K562 (cell line): ENCODE data around the gene SLC13A1. TPM values are rescaled to one million over a fixed set of nuclear protein-coding genes. Genes with fewer than 3 reads are reported as not detected.

Experiments
- ATAC-seq: fragments of 200-7000 bp; cut with Tn5 transposase; 3 replicates; pipeline ENCODE4 v1.9.1; 2020; ENCODE audit warnings: moderate library complexity
- BruUV-seq: library from RNA; stranded (reverse); fragments of 400-500 nt; replicated peaks from 2 replicates; lab custom pipeline; 2021; lab: Mats Ljungman, UMichigan
- CTCF ChIA-PET: fragments of 300-600 bp; formaldehyde crosslinking; extraction: SDS; loops from one replicate; lab custom pipeline; 2021; ENCODE audit warnings: low intra/inter-chr PET ratio; lab: Yijun Ruan, JAX
- POLR2A ChIA-PET: fragments of 300-600, 350-650 bp; sonication (Branson Sonifier 250); formaldehyde crosslinking; extraction: SDS; loops from one replicate; lab custom pipeline; 2021; ENCODE audit warnings: antibody characterized with exemption, inconsistent platforms; lab: Yijun Ruan, JAX
- DNase-seq, 4 experiments: peaks; one replicate each; pipeline versions ENCODE4 v3.0.0 to v3.0.0-alpha.2; 2011 to 2018; ENCODE audit warnings: low spot score in 3 of 4, mixed read lengths in 3 of 4; ENCODE audit errors: extremely low read depth in 1 of 4
- FAIRE-seq: peaks from 2 replicates; lab custom pipeline; 2011; peaks lifted over from hg19 to GRCh38; lab: Jason Lieb, UNC
- H2AFZ ChIP-seq: 2 replicates; pipeline ENCODE4 v1.6.0; 2011; ENCODE audit warnings: low read depth, low read length, control low read depth, inconsistent platforms
- H3K27ac ChIP-seq: fragments of 200-600 bp; 3 replicates; pipeline ENCODE4 v1.8.0; 2011; ENCODE audit warnings: low read depth, mild to moderate bottlenecking, control low read depth, inconsistent platforms, low read length, moderate library complexity, mixed read lengths; ENCODE audit errors: extremely low read depth
- H3K27me3 ChIP-seq, 2 experiments: fragments of 300-600 bp in 1 of 2; 2 replicates in 1 of 2; 3 replicates in 1 of 2; pipeline versions ENCODE4 v1.6.0 to v1.8.0; 2011; ENCODE audit warnings: inconsistent platforms in 2 of 2, low read length in 2 of 2, mild to moderate bottlenecking in 1 of 2, mixed read lengths in 1 of 2, moderate library complexity in 1 of 2; ENCODE audit not compliant: control insufficient read depth in 2 of 2, insufficient read depth in 2 of 2
- H3K36me3 ChIP-seq: fragments of 300-600 bp; 3 replicates; pipeline ENCODE4 v1.8.0; 2011; ENCODE audit warnings: mild to moderate bottlenecking, low read length, inconsistent platforms; ENCODE audit not compliant: control insufficient read depth, insufficient read depth
- H3K4me1 ChIP-seq, 2 experiments: fragments of 200-600 bp in 1 of 2; replicated peaks in 1 of 2; 2 replicates in 1 of 2; 3 replicates in 1 of 2; pipeline versions ENCODE4 v1.5.1 to v1.8.0; 2011; ENCODE audit warnings: inconsistent platforms in 2 of 2, low read length in 2 of 2, mild to moderate bottlenecking in 1 of 2, mixed read lengths in 1 of 2, moderate library complexity in 1 of 2; ENCODE audit not compliant: control insufficient read depth in 2 of 2, insufficient read depth in 2 of 2
- H3K4me2 ChIP-seq: 2 replicates; pipeline ENCODE4 v1.6.1; 2011; ENCODE audit warnings: low read length, control low read depth, inconsistent platforms, mixed read lengths; ENCODE audit not compliant: insufficient read depth
- H3K4me3 ChIP-seq: fragments of 200-600 bp; sonication (generic), shearing (Covaris generic); 2 replicates; pipeline ENCODE4 v1.5.1; 2016; ENCODE audit warnings: control low read depth, inconsistent platforms
- H3K79me2 ChIP-seq: fragments of 200-600 bp; 3 replicates; pipeline ENCODE4 v1.8.0; 2011; ENCODE audit warnings: low read length, inconsistent platforms; ENCODE audit not compliant: control insufficient read depth, insufficient read depth
- H3K9ac ChIP-seq, 2 experiments: 2 replicates each; pipeline versions ENCODE4 v1.6.0 to v1.6.1; 2011; ENCODE audit warnings: low read depth in 2 of 2, low read length in 2 of 2, control low read depth in 1 of 2, inconsistent platforms in 1 of 2, mild to moderate bottlenecking in 1 of 2, mixed read lengths in 1 of 2; ENCODE audit not compliant: insufficient read depth in 1 of 2
- H3K9me1 ChIP-seq: one replicate; pipeline ENCODE4 v1.6.0; 2011; ENCODE audit warnings: inconsistent platforms, mild to moderate bottlenecking, low read length, moderate library complexity; ENCODE audit not compliant: control insufficient read depth, insufficient read depth
- H3K9me3 ChIP-seq: replicated peaks from 2 replicates; pipeline ENCODE4 v1.5.1; 2011; ENCODE audit warnings: low read depth, low read length, inconsistent platforms; ENCODE audit not compliant: control insufficient read depth, insufficient read depth
- H4K20me1 ChIP-seq: replicated peaks from 2 replicates; pipeline ENCODE4 v1.6.1; 2011; ENCODE audit warnings: low read length, inconsistent platforms, mixed read lengths; ENCODE audit not compliant: control insufficient read depth, insufficient read depth
- C11orf30 ChIP-seq: fragments of 450-650 bp; IDR thresholded peaks from 2 replicates; pipeline ENCODE4 v1.6.1; 2016; ENCODE audit warnings: low read depth, mild to moderate bottlenecking
- KLF1 ChIP-seq: fragments of 450-650 bp; IDR thresholded peaks from 2 replicates; pipeline ENCODE4 v1.6.1; 2016; ENCODE audit warnings: missing genetic modification characterization, missing compliant biosample characterization
- MAFF ChIP-seq: IDR thresholded peaks from 2 replicates; pipeline ENCODE4 v1.6.1; 2012; ENCODE audit warnings: low read length, improper control_type of control experiment
- MAFG ChIP-seq: fragments of 450-650 bp; conservative IDR thresholded peaks from 2 replicates; pipeline ENCODE4 v1.6.1; 2016; ENCODE audit warnings: missing genetic modification characterization, missing compliant biosample characterization
- MAFK ChIP-seq: IDR thresholded peaks from 2 replicates; pipeline ENCODE4 v1.6.1; 2011; ENCODE audit warnings: low read length, improper control_type of control experiment
- NCOA6 ChIP-seq: fragments of 450-650 bp; IDR thresholded peaks from 2 replicates; pipeline ENCODE4 v1.6.1; 2017; ENCODE audit warnings: mild to moderate bottlenecking
- PTBP1 ChIP-seq: fragments of 200-400 bp; formaldehyde crosslinking; IDR thresholded peaks from 2 replicates; pipeline ENCODE4 v1.6.1; 2017; ENCODE audit warnings: low read depth, low read length
- SIN3A ChIP-seq, 2 experiments: fragments of 150-350 bp in 1 of 2; IDR thresholded peaks; 2 replicates each; pipeline ENCODE4 v1.6.1; 2011 to 2016; ENCODE audit warnings: borderline replicate concordance in 2 of 2, low read depth in 2 of 2, low read length in 2 of 2, mild to moderate bottlenecking in 2 of 2, moderate library complexity in 2 of 2; ENCODE audit not compliant: control insufficient read depth in 1 of 2
- SMARCC2 ChIP-seq: fragments of 450-650 bp; IDR thresholded peaks from 2 replicates; pipeline ENCODE4 v1.6.1; 2017; ENCODE audit warnings: antibody characterized with exemption, moderate library complexity, mild to moderate bottlenecking, low read depth
- ZNF316 ChIP-seq: fragments of 450-650 bp; IDR thresholded peaks from 2 replicates; pipeline ENCODE4 v1.6.1; 2016
- ZNF347 ChIP-seq: fragments of 450-650 bp; formaldehyde crosslinking; IDR thresholded peaks from 2 replicates; pipeline ENCODE4 v1.4.0; 2020; ENCODE audit warnings: low read depth, mild to moderate bottlenecking, moderate library complexity
- ZNF561 ChIP-seq: fragments of 450-650 bp; formaldehyde crosslinking; conservative IDR thresholded peaks from 2 replicates; pipeline ENCODE4 v1.4.0; 2020; ENCODE audit warnings: mild to moderate bottlenecking, moderate library complexity
- WGBS: fragments of 100-300 bp; shearing (Covaris generic); methylation state at CpG from one replicate; pipeline ENCODE4 v1.1.6; 2016; ENCODE audit warnings: low coverage, mixed read lengths; ENCODE audit not compliant: insufficient coverage; ENCODE audit errors: missing lambda C conversion rate; 5-methylcytosine and 5-hydroxymethylcytosine counted together
- in situ Hi-C: fragments of 300-500 bp; cut with MboI; formaldehyde crosslinking; loops from 4 replicates; pipeline ENCODE4 v1.15.0; 2018; ENCODE audit warnings: inconsistent platforms, mixed read lengths
- intact Hi-C: fragments of 100-400 bp; cut with micrococcal nuclease; formaldehyde crosslinking; loops from 2 replicates; pipeline ENCODE4 v1.14.2; 2022
- polyA plus RNA-seq, 8 experiments: library from polyadenylated mRNA; depleted of rRNA in 4 of 8; stranded (reverse) in 5 of 8; unstranded in 3 of 8; fragments of >200 nt; fragmentation: Nextera tagmentation in 2 of 8; fragmentation: Illumina TruSeq in 1 of 8; extraction: Ambion mirVana in 2 of 8; extraction: Trizol in 1 of 8; gene quantifications; 2 replicates each; pipeline versions ENCODE4 v1.2.1 to v1.2.3, GENCODE V29; 2011 to 2014; ENCODE audit warnings: inconsistent platforms in 1 of 8, missing spikeins in 1 of 8
- total RNA-seq, 7 experiments: library from RNA; depleted of rRNA in 6 of 7; stranded (reverse); fragments of >200 nt in 6 of 7; fragmentation: Illumina TruSeq in 2 of 7; extraction: Trizol in 2 of 7; gene quantifications; 2 replicates each; pipeline versions ENCODE4 v1.2.1 to v1.2.3, GENCODE V29; 2011 to 2021; ENCODE audit warnings: low replicate concordance in 1 of 7
- TF ChIP-seq, protein P1 (sequence below): fragments of 450-650 bp; IDR thresholded peaks from 2 replicates; pipeline ENCODE4 v1.6.1; 2018; ENCODE audit not compliant: partially characterized antibody

The SLC13A1 gene
- total and polyA plus RNA-seq, 9 of the 15 experiments (the other 6 are each of a cell fraction or from before 2014, with no cell fraction given): 0.04 TPM; not detected in 8

DNA sequence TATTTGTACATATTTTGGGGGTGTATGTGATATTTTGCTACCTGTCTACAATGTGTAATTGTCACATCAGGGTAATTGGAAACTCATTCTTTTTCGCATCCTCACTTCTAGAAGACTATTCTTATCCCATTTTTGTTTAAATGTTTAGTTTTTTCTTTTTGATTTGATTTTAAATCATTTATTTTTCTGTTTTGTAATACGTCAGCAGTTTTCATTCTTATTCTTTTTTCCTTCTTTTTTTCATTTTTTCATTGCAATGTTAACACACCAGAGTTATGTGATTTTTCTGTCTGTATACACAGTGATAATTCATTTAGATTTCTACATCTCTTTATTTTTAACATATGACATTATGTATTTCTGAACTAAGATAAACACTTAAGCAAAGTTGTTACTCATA lies 85.5 kb downstream of the SLC13A1 start:
- Histone ChIP-seq H3K4me2 (no peak overlapping the region), H3K9ac (no peak overlapping the region), H3K27me3 (no peaks in the 10 kb centered on the region), H3K4me3 (no peak overlapping the region), H3K36me3 (no peaks in the 10 kb centered on the region)
- ChIA-PET POLR2A (no interaction called here), CTCF (no interaction called here)
- no peak for ATAC-seq
- in situ Hi-C loops: no loop called here
- FAIRE-seq: no peak
- TF ChIP-seq MAFG (tag) (peak; percentile 73), ZNF347 (CRISPR knock-in tag) (no peak), ZNF316 (peak; percentile 97), MAFF (peak; percentile 55; the same call in 1 of the 2 replicates), MAFK (peak; percentile 57; the same call in 1 of the 2 replicates), C11orf30 (peak; percentile 85), SMARCC2 (no peak), SIN3A (IDR thresholded peaks at IDR 0.05; ENCODE audit: borderline replicate concordance in 2 of 2, control insufficient read depth in 1 of 2, low read depth in 2 of 2, low read length in 2 of 2) (no peak)
- TF ChIP-seq, all 486 proteins: peak for 5
- intact Hi-C loops: no loop called here
- BruUV-seq: no TSS peak
- H2AFZ ChIP-seq: no peak overlapping the region
- H3K4me1 ChIP-seq: no peaks in the 10 kb centered on the region
- 5% methylated on average over 2 of the region's 2 CpGs for WGBS
- DNase-seq: no peak
- H3K9me3 ChIP-seq: no peaks in the 10 kb centered on the region
- no peak overlapping the region for H3K27ac ChIP-seq
- no peaks in the 10 kb centered on the region for H3K9me1 ChIP-seq
- no peaks in the 10 kb centered on the region for H4K20me1 ChIP-seq
- H3K79me2 ChIP-seq: no peaks in the 10 kb centered on the region

DNA sequence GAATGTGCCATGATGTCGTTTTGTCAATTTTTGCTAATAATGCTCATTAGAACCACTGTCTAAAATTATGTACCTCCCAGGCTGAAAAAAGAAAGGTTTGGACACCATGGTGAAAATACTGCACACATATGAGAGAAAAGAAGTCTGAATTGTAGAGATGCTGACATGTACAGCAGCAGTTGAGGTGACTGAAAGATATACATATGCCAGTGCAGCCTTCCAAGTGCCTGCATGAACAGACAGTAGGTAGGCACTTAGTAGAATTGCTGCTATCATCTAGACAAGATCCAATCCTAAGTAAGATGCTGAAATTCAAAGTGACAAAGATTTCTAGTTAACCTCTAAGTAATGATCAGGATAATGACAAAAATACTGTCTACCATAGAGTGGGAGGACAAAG lies 86.9 kb downstream of the SLC13A1 start:
- no peak for DNase-seq
- POLR2A ChIA-PET: no interaction called here
- FAIRE-seq: no peak
- no peak for ATAC-seq
- no peak overlapping the region for H2AFZ ChIP-seq
- H3K4me1 ChIP-seq: no peaks in the 10 kb centered on the region
- H3K4me3 ChIP-seq: no peak overlapping the region
- in situ Hi-C loops (no loop called here), intact Hi-C loops (no loop called here)
- no peaks in the 10 kb centered on the region for H3K9me3 ChIP-seq
- no peak overlapping the region for H3K9ac ChIP-seq
- H3K27ac ChIP-seq: no peak overlapping the region
- H3K36me3 ChIP-seq: no peaks in the 10 kb centered on the region
- no TSS peak for BruUV-seq
- H3K79me2 ChIP-seq: no peaks in the 10 kb centered on the region
- no peaks in the 10 kb centered on the region for H4K20me1 ChIP-seq
- H3K9me1 ChIP-seq: no peaks in the 10 kb centered on the region
- WGBS: 0% methylated on average over 1 of the region's 1 CpG
- no peak overlapping the region for H3K4me2 ChIP-seq
- no peaks in the 10 kb centered on the region for H3K27me3 ChIP-seq
- CTCF ChIA-PET: no interaction called here
- no peak for TF ChIP-seq ZNF561 (CRISPR knock-in tag)
- no peak for TF ChIP-seq KLF1 (tag)
- no peak for TF ChIP-seq PTBP1
- TF ChIP-seq NCOA6: no peak
- TF ChIP-seq, protein P1, sequence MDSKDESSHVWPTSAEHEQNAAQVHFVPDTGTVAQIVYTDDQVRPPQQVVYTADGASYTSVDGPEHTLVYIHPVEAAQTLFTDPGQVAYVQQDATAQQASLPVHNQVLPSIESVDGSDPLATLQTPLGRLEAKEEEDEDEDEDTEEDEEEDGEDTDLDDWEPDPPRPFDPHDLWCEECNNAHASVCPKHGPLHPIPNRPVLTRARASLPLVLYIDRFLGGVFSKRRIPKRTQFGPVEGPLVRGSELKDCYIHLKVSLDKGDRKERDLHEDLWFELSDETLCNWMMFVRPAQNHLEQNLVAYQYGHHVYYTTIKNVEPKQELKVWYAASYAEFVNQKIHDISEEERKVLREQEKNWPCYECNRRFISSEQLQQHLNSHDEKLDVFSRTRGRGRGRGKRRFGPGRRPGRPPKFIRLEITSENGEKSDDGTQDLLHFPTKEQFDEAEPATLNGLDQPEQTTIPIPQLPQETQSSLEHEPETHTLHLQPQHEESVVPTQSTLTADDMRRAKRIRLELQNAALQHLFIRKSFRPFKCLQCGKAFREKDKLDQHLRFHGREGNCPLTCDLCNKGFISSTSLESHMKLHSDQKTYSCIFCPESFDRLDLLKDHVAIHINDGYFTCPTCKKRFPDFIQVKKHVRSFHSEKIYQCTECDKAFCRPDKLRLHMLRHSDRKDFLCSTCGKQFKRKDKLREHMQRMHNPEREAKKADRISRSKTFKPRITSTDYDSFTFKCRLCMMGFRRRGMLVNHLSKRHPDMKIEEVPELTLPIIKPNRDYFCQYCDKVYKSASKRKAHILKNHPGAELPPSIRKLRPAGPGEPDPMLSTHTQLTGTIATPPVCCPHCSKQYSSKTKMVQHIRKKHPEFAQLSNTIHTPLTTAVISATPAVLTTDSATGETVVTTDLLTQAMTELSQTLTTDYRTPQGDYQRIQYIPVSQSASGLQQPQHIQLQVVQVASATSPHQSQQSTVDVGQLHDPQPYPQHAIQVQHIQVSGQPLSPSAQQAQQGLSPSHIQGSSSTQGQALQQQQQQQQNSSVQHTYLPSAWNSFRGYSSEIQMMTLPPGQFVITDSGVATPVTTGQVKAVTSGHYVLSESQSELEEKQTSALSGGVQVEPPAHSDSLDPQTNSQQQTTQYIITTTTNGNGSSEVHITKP: no peak
